IMR-90 (cell line): ENCODE results near the gene TACC2.

Source experiments
- CEBPB ChIP-seq: IDR thresholded peaks from 2 replicates; pipeline ENCODE4 v1.6.1; 2012; ENCODE audit warnings: low read depth, low read length, improper control_type of control experiment
- POLR2A ChIP-seq: IDR thresholded peaks from 2 replicates; pipeline ENCODE4 v1.6.1; 2012; ENCODE audit warnings: mild to moderate bottlenecking, low read depth, low read length
- RAD21 ChIP-seq: IDR thresholded peaks from 2 replicates; pipeline ENCODE4 v1.6.1; 2012; ENCODE audit warnings: low read length, improper control_type of control experiment
- SMC3 ChIP-seq: fragments of 150-350 bp; IDR thresholded peaks from 2 replicates; pipeline ENCODE4 v1.6.1; 2016; ENCODE audit warnings: low read depth, mild to moderate bottlenecking, antibody characterized with exemption, low read length, moderate library complexity
- USF2 ChIP-seq: fragments of 150-350 bp; IDR thresholded peaks from 2 replicates; pipeline ENCODE4 v1.6.1; 2017; ENCODE audit warnings: mild to moderate bottlenecking, antibody characterized with exemption, low read length, low read depth
- TF ChIP-seq, protein P1 (sequence below): conservative IDR thresholded peaks from 2 replicates; pipeline ENCODE4 v1.5.1; 2012; ENCODE audit warnings: mild to moderate bottlenecking, low read depth, low read length, improper control_type of control experiment
- TF ChIP-seq, protein P2 (sequence below): fragments of 150-350 bp; IDR thresholded peaks from 2 replicates; pipeline ENCODE4 v1.6.1; 2016; ENCODE audit warnings: low read depth, mild to moderate bottlenecking, low read length, moderate library complexity, borderline replicate concordance

- TF ChIP-seq, protein P1, sequence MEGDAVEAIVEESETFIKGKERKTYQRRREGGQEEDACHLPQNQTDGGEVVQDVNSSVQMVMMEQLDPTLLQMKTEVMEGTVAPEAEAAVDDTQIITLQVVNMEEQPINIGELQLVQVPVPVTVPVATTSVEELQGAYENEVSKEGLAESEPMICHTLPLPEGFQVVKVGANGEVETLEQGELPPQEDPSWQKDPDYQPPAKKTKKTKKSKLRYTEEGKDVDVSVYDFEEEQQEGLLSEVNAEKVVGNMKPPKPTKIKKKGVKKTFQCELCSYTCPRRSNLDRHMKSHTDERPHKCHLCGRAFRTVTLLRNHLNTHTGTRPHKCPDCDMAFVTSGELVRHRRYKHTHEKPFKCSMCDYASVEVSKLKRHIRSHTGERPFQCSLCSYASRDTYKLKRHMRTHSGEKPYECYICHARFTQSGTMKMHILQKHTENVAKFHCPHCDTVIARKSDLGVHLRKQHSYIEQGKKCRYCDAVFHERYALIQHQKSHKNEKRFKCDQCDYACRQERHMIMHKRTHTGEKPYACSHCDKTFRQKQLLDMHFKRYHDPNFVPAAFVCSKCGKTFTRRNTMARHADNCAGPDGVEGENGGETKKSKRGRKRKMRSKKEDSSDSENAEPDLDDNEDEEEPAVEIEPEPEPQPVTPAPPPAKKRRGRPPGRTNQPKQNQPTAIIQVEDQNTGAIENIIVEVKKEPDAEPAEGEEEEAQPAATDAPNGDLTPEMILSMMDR = no peak
- TF ChIP-seq RAD21 (no peak), USF2 (no peak), POLR2A (no peak), SMC3 (no peak), CEBPB (no peak)
- TF ChIP-seq, protein P2, sequence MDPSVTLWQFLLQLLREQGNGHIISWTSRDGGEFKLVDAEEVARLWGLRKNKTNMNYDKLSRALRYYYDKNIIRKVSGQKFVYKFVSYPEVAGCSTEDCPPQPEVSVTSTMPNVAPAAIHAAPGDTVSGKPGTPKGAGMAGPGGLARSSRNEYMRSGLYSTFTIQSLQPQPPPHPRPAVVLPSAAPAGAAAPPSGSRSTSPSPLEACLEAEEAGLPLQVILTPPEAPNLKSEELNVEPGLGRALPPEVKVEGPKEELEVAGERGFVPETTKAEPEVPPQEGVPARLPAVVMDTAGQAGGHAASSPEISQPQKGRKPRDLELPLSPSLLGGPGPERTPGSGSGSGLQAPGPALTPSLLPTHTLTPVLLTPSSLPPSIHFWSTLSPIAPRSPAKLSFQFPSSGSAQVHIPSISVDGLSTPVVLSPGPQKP = no peak
Measured at GRCh38 chr10:122199689-122200088, 210.7 kb downstream of the TACC2 start.
